ENCODE measurements around the gene ZNF460. TPM values are rescaled to one million over a fixed set of nuclear protein-coding genes. Genes with fewer than 3 reads are reported as not detected.

Gene ZNF460
- total and polyA plus RNA-seq, 2 of the 8 experiments (the other 6 are each of a cell fraction or from before 2014, with no cell fraction given), result 9.3 to 57.9 TPM

DNA sequence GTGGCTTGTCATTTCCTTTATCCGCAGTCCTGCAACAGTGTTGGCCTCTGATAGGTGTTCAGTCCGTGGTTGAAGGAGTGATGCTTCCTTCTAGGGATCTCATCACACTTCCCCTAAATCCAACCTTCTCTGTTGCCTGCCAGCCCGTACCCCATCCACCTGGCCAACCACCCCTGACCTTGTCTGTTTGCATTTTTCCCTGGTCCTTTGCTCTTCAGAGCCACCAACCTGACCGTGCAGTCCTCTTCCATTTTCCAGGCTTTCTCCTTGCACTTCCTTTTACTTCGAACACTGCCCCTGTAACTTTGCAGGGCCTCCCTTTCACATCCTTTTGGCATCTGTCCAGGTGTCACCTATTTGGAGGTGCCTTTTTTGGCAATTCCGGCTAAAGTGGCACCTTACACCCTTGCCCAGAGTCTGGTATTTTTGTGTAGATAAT is 696 bp downstream of the ZNF460 start:
- Histone ChIP-seq H3K14ac (ENCODE audit: insufficient read length) (no peak overlapping the region), H4K5ac (ENCODE audit: insufficient read length, low read depth, low read length) (no peak overlapping the region), H3K27me3 (replicated peaks in 1 of 4; ENCODE audit: control insufficient read depth in 3 of 4, extremely low read depth in 1 of 4, insufficient read depth in 3 of 4, low read length in 3 of 4) (no peaks in the 10 kb centered on the region), H4K20me1 (replicated peaks in 1 of 2; ENCODE audit: control insufficient read depth in 1 of 2, insufficient read depth in 2 of 2, low read length in 2 of 2) (peaks cover 1 to 5% of the 10 kb centered on the region in 2 experiments), H2AFZ (ENCODE audit: low read length) (no peak overlapping the region), H3K4me1 (replicated peaks in 1 of 4; ENCODE audit: control insufficient read depth in 3 of 4, insufficient read depth in 4 of 4, low read length in 3 of 4) (peaks cover 0 to 6% (median 2%) of the 10 kb centered on the region in 4 experiments; a peak in 4 of 7 replicates), H3K79me2 (ENCODE audit: control insufficient read depth in 1 of 2, insufficient read depth in 2 of 2, low read length in 2 of 2) (peaks cover 26 to 54% of the 10 kb centered on the region in 2 experiments), H3K79me1 (ENCODE audit: low read depth, low read length) (peaks cover 9% of the 10 kb centered on the region), H3K4ac (replicated peaks; ENCODE audit: insufficient read length, low read depth, low read length) (peak overlapping the region; percentile 60), H2BK15ac (ENCODE audit: low read length) (no peak overlapping the region), H2AK5ac (ENCODE audit: low read depth, low read length) (0 out of 2 replicates have a peak overlapping the region, but pooled peaks have one; percentile 39), H3K9ac (replicated peaks in 1 of 4; ENCODE audit: extremely low read depth in 1 of 4, low read depth in 3 of 4, low read length in 3 of 4) (peak overlapping the region; percentile 90 to 98 (median 96)), H3K9me3 (ENCODE audit: insufficient read depth in 2 of 2, low read depth in 1 of 2, low read length in 1 of 2) (no peaks in the 10 kb centered on the region), H2BK20ac (ENCODE audit: low read length) (no peak overlapping the region), H3K18ac (ENCODE audit: extremely low read depth, low read length) (peak overlapping the region; percentile 32; the same call in 1 of the 2 replicates), H3K27ac (ENCODE audit: low read depth, low read length) (peak overlapping the region; percentile 95), H2BK5ac (ENCODE audit: low read depth, low read length) (peak overlapping the region; percentile 97), H3K4me2 (ENCODE audit: insufficient read depth in 1 of 2, low read depth in 2 of 2, low read length in 2 of 2) (peak overlapping the region; percentile 62 to 87), H4K91ac (replicated peaks; ENCODE audit: insufficient read length, low read length) (no peak overlapping the region), H4K8ac (ENCODE audit: extremely low read depth, insufficient read depth, low read length) (no peak overlapping the region), H3K23ac (ENCODE audit: insufficient read length) (no peak overlapping the region), H3K23me2 (ENCODE audit: low read depth, low read length) (peaks cover 6% of the 10 kb centered on the region), H2BK120ac (replicated peaks; ENCODE audit: low read depth, low read length) (no peak overlapping the region), H2BK12ac (ENCODE audit: low read depth, low read length) (peak overlapping the region; percentile 60; the same call in 1 of the 2 replicates), H3K56ac (replicated peaks; ENCODE audit: insufficient read length, low read depth, low read length) (no peak overlapping the region), H3K4me3 (ENCODE audit: extremely low read depth in 1 of 4, insufficient read depth in 2 of 4, low read depth in 3 of 4, low read length in 4 of 4) (peak overlapping the region; percentile 85 to 97 (median 87)), H3K36me3 (ENCODE audit: control insufficient read depth in 2 of 4, insufficient read depth in 4 of 4, low read length in 3 of 4) (peaks cover 5 to 22% (median 16%) of the 10 kb centered on the region in 4 experiments)
- FAIRE-seq (no peak), DNase-seq (ENCODE audit: low read depth in 1 of 2, low spot score in 2 of 2) (no peak)
- no peak for TF ChIP-seq RFX5 (IDR thresholded peaks at IDR 0.05; ENCODE audit: borderline replicate concordance, low read depth, low read length)
- no peak for TF ChIP-seq CTBP2 (IDR thresholded peaks at IDR 0.05; ENCODE audit: borderline replicate concordance, insufficient read depth, insufficient read length, low read length)
- TF ChIP-seq SAP30 (IDR thresholded peaks at IDR 0.05; ENCODE audit: insufficient read depth, insufficient replicate concordance, low read length), result peak; percentile 76
- WGBS, 2 experiments (ENCODE audit: extremely low coverage in 1 of 2, insufficient coverage in 1 of 2, insufficient read length in 1 of 2, insufficient replicate concordance in 2 of 2, low coverage in 1 of 2, low lambda C conversion rate in 2 of 2, missing lambda C conversion rate in 1 of 2), result 16% methylated on average over 6 of the region's 6 CpGs; no CpG with 5 or more reads in 1 of the 2 experiments
- ChIA-PET CTCF (ENCODE audit: partially characterized antibody) (no interaction called here), POLR2A (ENCODE audit: partially characterized antibody) (interaction anchor here (0.7 to 1.4 kb wide), 7 partner anchors 10 to 41 kb away, joined by 3 to 6 read pairs (median 3); partner anchors contain the start of gene ZNF805)
